HG02610 (cell line): ENCODE measurements around the gene C10orf71.

Experiments
- ATAC-seq: cut with Tn5 transposase; IDR thresholded peaks from one replicate; pipeline ENCODE4 v1.9.1; 2021; ENCODE audit warnings: mild to moderate bottlenecking, moderate library complexity; ENCODE audit not compliant: unreplicated experiment

Gene C10orf71

GRCh38 chr10:49293208-49293603 lies 5.8 kb upstream of the C10orf71 start:
- ATAC-seq = no peak

- no peak for ATAC-seq
Observed at GRCh38 chr10:49294731-49295130, 4.2 kb upstream of the C10orf71 start.

- no peak for ATAC-seq
Observed at GRCh38 chr10:49295297-49295696, 3.7 kb upstream of the C10orf71 start.

- no peak for ATAC-seq
Observed at GRCh38 chr10:49296382-49296781, 2.6 kb upstream of the C10orf71 start.

- ATAC-seq = no peak
Observed at GRCh38 chr10:49296836-49297235, 2.1 kb upstream of the C10orf71 start.

GRCh38 chr10:49297818-49298670 lies 926 bp upstream of the C10orf71 start:
- ATAC-seq = no peak

GRCh38 chr10:49298671-49298982 lies 343 bp upstream of the C10orf71 start:
- no peak for ATAC-seq

GRCh38 chr10:49299816-49300139 lies 808 bp downstream of the C10orf71 start:
- ATAC-seq = peak; percentile 59

- ATAC-seq = peak; percentile 66
Observed at GRCh38 chr10:49300140-49300974, 1.4 kb downstream of the C10orf71 start.

GRCh38 chr10:49301302-49301701 lies 2.3 kb downstream of the C10orf71 start:
- ATAC-seq = no peak

GRCh38 chr10:49302088-49302487 lies 3.1 kb downstream of the C10orf71 start:
- ATAC-seq = no peak

- no peak for ATAC-seq
Observed at GRCh38 chr10:49303711-49304110, 4.7 kb downstream of the C10orf71 start.

- ATAC-seq = no peak
Observed at GRCh38 chr10:49304137-49304536, 5.2 kb downstream of the C10orf71 start.

GRCh38 chr10:49307921-49308320 lies 9.0 kb downstream of the C10orf71 start:
- ATAC-seq = no peak

- ATAC-seq = no peak
Observed at GRCh38 chr10:49308881-49309280, 9.9 kb downstream of the C10orf71 start.

- no peak for ATAC-seq
Observed at GRCh38 chr10:49309691-49310411, 10.9 kb downstream of the C10orf71 start.

GRCh38 chr10:49310460-49310859 lies 11.5 kb downstream of the C10orf71 start:
- no peak for ATAC-seq

- no peak for ATAC-seq
Observed at GRCh38 chr10:49310901-49311554, 12.1 kb downstream of the C10orf71 start.

- no peak for ATAC-seq
Observed at GRCh38 chr10:49311555-49312236, 12.7 kb downstream of the C10orf71 start.

GRCh38 chr10:49312246-49312869 lies 13.4 kb downstream of the C10orf71 start:
- ATAC-seq = no peak
